NK-92 (cell line): ENCODE measurements around the gene RUNX2.

Source experiments
- DNase-seq: peaks from one replicate; lab custom pipeline; 2025; ENCODE audit not compliant: unreplicated experiment; lab: John Stamatoyannopoulos, UW

Gene RUNX2

GRCh38 chr6:45576648-45577624, 248.8 kb downstream of the RUNX2 start:
- DNase-seq, result no peak

DNA sequence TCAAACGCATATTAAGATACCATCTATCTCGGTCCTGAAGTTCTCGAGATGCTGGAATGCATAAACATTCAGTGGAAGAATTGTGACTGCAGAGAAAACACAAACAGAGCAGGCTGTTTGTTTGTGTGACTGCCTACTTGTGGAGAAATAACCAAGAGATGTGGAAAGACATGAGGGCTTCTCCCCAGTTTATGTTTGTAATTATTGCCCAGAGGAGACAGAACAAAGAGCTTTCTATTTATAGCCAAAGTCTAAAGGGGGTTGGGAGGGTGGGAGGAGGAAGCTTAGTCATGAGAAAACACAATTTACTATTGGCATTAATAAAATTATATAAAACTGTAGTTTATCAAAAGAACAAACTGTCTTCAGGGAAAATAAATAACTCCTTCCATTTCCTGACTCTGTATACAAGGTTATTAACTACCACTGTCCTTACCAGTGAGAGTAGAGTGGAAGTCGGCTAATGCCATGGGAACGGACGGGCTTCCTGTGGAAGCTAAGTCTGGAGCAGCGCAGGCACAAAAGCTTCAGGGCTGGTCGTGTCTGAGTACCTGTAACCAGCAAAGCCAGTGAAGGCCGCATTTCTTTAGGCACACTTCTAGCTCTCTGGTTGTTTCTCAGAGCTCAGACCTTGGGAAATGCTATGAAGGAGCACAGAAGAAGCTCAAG, 249.8 kb downstream of the RUNX2 start:
- DNase-seq, result no peak

DNA sequence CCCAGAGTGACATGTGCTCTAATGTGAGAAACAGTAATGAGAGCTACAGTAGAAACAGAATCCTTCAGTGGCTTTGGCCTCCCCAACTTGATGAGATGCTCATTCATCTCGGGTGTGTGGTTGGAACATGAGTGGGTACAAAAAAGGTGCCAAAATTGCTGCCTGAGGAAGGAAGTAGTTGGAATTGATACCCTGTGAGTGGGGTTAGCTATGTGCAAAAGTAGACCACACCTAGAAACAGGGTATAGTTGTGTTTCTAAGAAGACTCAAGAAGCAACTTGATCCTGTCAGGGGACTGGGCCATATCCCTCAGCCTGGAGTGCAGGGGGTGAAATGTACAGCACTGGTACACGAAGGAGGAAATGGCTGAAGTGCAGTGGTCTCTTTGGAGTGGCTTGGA, 256.0 kb downstream of the RUNX2 start:
- DNase-seq, result no peak

GRCh38 chr6:45586216-45587171, 258.4 kb downstream of the RUNX2 start:
- DNase-seq, result no peak

GRCh38 chr6:45587229-45588060, 259.3 kb downstream of the RUNX2 start:
- DNase-seq, result no peak

DNA sequence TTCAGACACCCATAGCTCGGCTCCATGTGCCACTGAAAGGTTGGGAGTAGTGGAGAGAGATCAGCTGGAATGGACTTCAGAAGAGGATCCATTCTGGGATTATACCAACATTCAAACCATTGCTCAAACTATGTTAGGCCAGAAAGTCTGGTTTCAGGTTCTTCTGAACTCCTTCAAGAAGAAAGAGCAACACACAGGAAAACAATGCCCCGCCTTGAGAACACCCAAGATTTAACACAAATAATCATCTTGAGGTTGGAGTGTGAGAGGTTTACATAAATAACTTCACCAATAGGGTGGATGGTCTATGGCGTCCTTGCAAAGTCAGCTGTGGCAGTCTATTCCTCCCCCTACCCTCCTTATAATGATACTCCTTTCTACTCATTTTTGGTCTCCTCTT, 261.2 kb downstream of the RUNX2 start:
- no peak for DNase-seq

DNA sequence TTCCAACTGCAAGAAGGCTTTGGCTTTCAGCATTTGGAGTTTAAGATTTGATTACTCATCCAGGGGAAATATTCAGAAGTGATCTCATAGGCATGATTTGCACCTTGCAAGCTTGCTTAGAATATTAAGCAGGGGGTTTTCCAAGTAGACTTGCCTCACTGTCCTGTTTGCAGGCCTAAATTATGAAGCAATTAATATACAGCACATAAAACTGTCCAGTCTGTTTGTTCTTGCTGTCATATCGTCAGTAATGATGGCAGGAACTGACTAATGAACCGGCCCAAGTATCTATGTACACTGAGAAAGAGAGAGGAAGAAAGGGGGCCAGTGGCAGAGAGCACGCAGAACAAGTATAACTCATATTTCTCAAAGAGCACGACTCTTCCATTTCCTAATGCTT, 262.1 kb downstream of the RUNX2 start:
- DNase-seq, result no peak

GRCh38 chr6:45590696-45591184, 262.6 kb downstream of the RUNX2 start:
- DNase-seq, result no peak

DNA sequence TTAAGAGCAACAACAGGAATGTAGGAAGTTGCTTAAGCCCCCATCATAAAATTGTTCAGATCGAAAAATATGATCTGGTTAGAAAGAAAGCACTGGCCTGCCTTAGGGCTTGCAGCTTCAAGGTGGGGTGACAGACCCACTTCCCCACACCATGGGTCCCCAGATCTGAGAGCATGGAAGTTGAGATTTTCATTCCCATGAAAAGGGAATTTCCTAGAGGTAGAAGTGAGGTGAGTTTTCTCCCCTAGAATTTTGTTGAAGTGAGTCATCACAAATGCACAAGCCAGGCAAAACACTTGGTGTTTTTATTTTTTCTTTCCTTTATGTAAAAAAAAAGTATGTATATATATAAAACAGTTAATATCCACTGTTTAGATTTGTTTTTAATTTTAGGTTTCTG, 263.2 kb downstream of the RUNX2 start:
- DNase-seq, result no peak

DNA sequence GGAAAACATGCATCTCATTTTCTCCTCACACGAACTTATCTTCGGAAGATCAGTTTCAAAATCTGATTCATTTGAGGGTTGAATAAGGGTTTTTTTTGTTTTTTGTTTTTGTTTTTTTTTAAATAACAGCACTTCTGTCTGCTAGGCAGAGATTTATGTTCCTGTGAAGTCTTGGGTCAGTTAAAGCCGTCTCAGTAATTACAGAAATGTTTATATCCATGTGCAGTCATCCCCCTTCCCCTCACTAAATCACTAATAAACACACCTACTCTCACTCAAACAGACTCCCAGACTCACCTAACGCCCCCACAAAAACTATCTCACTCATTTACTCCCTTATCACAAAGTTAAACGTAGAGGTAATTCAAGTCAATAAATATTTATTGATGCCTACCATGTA, 263.8 kb downstream of the RUNX2 start:
- DNase-seq, result no peak

DNA sequence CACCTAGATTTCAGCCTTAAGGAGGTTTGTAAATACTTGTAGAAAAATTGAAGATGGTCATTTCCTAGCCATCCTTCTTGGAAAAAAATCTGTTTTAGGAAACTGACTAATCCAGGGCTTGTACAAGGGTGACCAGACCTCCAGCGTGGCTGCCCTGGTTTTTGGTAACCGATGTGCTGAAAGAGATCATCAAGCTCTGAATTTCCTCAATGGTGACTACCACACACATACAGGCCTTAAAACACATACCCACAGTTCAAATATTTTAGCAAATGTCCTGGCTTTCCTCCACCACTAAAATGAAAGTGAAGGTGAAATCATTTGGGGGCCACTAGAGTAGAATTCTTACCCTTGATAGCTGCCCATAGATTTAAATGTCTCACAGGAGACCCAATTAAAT, 264.9 kb downstream of the RUNX2 start:
- DNase-seq, result no peak

DNA sequence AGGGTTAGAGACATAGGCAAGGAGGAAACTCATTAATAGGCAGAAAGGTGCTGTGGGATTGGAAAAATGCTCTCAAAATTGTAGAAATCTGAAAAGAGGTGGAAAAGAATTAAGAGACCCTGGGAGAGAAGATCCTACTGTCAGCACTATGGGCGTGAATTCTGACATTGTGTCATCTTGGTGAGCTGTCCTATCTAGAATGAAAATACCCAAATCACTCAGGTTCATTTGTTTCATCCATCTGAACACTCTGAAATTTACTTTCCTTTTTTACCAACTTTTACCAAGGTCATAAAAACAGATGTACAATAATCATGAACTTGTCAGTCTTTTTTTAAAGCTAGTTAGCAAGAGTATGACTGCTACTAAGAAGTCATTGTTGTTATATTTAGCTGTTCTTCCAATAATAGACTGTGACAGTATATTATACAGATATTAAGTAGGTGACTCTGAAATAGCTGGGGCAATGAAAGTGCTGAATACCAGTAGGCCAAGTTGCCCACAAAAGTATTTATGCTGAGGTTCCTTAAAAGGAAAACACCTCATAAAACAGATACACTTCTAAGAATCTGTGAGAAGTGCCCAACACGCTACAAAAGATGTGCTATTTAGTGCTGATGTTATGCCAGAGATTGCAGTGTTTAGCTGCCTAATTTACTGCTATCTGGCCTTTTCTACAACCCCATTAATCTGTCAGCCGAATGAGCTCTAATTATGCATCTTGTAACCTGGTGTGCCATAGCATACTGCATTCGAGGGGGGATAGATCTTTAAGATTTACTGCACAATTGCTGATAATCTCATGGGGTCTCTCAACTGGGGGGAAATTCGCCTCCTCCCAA, 267.1 kb downstream of the RUNX2 start:
- no peak for DNase-seq

DNA sequence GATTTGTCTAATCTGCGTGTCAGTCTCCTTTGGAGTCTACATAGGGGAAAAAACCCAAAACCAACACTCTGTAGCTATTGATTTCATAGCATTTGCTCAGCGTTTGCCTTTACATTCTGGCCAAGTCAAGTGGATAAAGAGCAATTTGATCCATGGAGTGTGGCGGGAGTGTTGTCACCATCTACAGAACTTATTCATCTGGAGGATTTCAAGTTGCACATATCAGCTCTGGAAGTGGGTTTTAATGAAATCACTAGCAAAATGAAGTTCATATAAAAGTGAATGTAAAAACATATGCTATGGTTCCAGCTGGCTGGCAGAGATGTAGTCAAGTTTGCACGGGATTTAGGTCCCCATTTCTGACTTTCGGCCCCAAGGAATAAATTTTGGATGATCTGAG, 269.3 kb downstream of the RUNX2 start:
- no peak for DNase-seq

- DNase-seq, result no peak
Observed at GRCh38 chr6:45599053-45599452, 270.9 kb downstream of the RUNX2 start.

DNA sequence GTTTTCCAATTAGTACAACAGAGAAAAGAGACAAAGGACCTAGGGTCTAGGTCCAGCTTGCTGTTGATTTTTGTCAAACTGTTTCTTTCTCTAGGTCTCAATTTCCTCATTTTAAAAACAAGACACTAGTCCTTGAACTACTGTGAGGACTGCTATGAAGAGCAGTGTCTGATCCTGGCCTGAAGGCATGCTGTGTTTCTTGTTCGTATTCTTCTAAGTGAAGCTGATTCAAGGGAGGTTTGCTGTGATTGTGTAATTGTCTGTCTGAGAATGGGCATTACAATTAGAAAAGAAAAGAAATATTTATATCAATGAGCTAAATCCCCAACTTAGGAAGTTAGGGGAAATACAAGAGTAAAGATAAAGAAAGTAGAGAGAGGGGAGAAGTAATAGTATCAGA, 277.8 kb downstream of the RUNX2 start:
- DNase-seq, result no peak

DNA sequence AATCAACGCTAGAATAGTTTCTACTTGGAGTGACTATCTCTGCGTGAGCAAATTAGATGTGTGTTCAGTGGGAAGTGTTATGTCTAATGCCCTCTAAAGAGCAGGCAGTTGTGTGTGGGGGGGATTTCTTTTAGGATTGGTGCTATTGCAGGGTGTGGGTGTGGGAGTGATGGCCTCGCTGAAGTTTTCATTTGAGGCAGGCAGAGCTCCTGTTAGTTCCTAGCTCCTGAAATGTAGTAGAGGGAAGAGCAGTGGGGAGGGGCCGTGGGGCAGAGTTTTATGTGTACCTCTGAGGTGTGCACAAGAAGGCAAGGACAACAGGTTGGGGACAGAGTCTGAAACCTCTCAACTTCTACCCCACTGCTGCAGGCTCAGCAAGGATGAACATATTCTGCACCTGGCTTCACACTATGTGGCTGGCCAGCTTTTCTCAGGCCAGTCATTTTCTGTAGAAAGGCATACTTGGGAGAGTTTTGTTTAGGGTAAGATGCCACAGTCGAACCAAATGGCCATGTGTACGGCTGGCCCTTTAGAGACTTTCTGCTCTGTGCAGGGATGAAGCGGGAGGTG, 278.8 kb downstream of the RUNX2 start:
- DNase-seq, result no peak

- no peak for DNase-seq
Observed at GRCh38 chr6:45607798-45608197, 279.7 kb downstream of the RUNX2 start.

DNA sequence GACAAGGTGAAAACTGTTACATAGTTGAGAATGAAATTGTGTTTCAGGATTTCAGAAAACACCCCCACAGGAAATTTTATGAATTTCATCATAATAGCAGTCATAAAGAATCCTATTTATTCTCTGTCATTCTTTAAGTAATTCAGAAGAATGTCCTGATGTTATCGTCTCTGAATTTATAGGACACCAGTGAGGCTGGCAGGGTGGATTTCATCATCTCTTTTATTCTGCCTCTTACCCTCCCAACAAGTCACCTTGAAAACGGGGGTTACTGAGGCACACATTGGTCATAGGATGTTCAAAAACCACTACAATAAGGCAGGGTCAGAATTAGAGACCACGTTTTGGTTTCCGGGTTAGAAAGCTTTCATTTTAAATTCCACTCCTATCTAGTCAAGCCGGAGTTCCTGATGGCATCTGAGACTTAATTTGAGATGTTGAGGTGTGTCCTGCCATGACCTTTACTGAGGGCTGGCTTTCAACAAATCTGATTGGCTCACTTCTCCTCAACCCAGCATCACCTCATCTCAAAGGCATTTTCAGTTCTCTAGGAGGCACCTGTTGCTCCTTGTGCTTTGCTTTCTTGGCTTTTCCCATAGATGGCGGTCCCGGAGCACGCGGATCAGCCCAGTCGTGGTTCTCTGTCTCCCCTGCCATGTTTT, 280.3 kb downstream of the RUNX2 start:
- no peak for DNase-seq
